Measurements from ENCODE around the gene DNAJC17. TPM values are rescaled to one million over a fixed set of nuclear protein-coding genes. Genes with fewer than 3 reads are reported as not detected.

DNAJC17 gene
- polyA plus RNA-seq, 2 donors = 51.3 to 88.1 TPM

DNA sequence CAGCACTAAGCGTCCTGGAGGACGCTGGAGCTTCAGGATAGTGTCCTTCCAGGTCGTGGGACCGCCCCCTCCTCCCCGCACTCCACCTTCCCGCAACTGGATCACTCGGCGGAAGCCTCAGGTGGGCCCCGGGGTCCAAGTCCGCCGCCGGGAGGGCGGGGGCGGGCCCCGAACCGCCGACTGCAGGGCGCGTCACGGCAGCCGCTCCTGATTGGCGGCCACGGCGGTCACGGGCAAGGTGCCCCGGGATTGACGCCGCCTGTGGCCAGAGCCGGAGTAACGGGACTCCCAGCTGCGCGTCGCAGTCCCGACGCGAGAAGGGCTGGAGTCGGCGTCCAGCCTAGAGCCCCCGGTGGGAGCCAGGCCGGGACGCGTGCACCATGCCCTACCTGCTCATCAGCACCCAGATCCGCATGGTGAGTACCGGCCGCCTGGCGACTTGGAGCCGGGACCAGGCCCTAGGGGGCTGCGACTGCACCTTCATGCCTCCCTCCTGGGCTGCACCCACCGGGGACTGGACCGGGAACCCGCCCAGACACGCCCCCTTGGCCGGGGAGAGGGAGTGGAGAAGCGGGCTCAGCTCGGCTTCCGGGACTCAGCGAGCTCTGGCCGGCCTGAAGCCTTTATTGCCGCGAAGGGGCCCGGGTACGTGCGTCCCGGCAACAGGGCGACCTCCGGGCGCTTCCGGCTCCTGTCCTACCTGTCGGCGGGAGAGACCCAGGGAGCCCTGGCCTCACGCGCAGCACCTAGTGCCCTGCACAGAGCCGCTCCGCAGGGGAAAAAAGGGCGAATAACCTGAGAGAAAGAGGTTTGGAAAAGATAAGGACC, 43.3 kb downstream of the DNAJC17 start, which contains the start of gene GCHFR:
TSS of gene GCHFR (plus strand) at position 268 of the 828 bp plus-strand sequence. CDS start at position 381, 113 bp downstream.
- Histone ChIP-seq H3K4me1 (ENCODE audit: control insufficient read depth in 2 of 2, insufficient read depth in 2 of 2, low read length in 1 of 2) (peaks cover 11 to 41% of the 10 kb centered on the region in 2 donors), H3K27ac (ENCODE audit: low read depth in 2 of 2, low read length in 1 of 2) (peak within 1 kb of the TSS; percentile 81 to 87), H3K9me3 (ENCODE audit: control insufficient read depth in 2 of 2, insufficient read depth in 1 of 2, low read depth in 1 of 2, low read length in 1 of 2) (no peaks in the 10 kb centered on the region), H3K4me3 (ENCODE audit: low read depth in 1 of 2, low read length in 2 of 2) (peak within 1 kb of the TSS; percentile 57 to 60), H3K36me3 (ENCODE audit: control insufficient read depth in 2 of 2, insufficient read depth in 2 of 2, low read length in 1 of 2) (peaks cover 0 to 11% of the 10 kb centered on the region in 2 donors), H3K27me3 (ENCODE audit: control insufficient read depth in 1 of 2, insufficient read depth in 2 of 2, low read length in 2 of 2) (no peaks in the 10 kb centered on the region)
- 0 to 1% methylated on average over 56 to 75 of the region's 75 CpGs for WGBS, 2 donors

DNA sequence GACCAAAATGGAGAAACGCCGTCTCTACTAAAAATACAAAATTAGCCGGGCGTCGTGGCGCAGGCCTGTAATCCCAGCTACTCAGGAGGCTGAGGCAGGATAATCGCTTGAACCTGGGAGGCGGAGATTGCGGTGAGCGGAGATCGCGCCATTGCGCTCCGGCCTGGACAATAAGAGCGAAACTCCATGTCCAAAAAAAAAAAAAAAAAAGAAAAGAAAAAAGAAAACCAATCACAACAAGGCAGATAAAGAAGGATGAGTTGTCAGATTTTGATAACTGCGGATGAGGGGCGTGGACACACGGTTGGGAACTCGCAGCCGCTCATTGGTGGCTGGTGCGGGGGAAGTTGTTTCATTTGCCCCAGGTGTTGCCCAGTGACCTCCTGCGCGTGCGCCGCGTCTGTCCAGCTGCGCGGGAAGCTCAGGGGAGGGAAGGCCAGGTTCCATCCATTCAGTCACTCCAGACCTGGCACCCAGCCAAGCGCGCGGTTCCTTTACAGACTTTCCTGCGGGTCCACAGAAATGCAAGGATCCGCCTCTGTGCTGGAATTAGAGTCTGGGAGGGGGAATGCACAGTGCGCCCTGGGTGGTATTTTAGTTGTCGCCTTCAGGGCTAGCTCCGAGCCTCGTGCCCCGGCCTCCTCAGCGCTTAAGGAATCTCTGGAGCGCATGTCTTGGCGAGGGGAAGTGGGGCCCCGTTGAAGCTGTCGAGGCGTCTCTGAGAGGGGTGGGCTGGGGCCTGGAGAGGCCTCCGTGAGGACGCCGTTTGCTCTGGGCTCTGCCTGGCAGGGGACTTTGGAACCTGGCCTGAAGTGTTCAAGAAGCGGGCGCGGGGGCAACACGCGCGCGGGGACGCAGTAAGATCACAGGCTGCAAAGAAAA, 44.1 kb downstream of the DNAJC17 start:
- H3K36me3 ChIP-seq (ENCODE audit: control insufficient read depth in 2 of 2, insufficient read depth in 2 of 2, low read length in 1 of 2) = peaks cover 0 to 9% of the 10 kb centered on the region in 2 donors
- peak overlapping the region; percentile 57 to 60 for H3K4me3 ChIP-seq (ENCODE audit: low read depth in 1 of 2, low read length in 2 of 2)
- no peaks in the 10 kb centered on the region for H3K27me3 ChIP-seq (ENCODE audit: control insufficient read depth in 1 of 2, insufficient read depth in 2 of 2, low read length in 2 of 2)
- 28 to 31% methylated on average over 55 of the region's 55 CpGs for WGBS, 2 donors
- H3K9me3 ChIP-seq (ENCODE audit: control insufficient read depth in 2 of 2, insufficient read depth in 1 of 2, low read depth in 1 of 2, low read length in 1 of 2) = no peaks in the 10 kb centered on the region
- H3K27ac ChIP-seq (ENCODE audit: low read depth in 2 of 2, low read length in 1 of 2) = peak overlapping the region; percentile 81 to 87
- peaks cover 11 to 33% of the 10 kb centered on the region in 2 donors for H3K4me1 ChIP-seq (ENCODE audit: control insufficient read depth in 2 of 2, insufficient read depth in 2 of 2, low read length in 1 of 2)

DNA sequence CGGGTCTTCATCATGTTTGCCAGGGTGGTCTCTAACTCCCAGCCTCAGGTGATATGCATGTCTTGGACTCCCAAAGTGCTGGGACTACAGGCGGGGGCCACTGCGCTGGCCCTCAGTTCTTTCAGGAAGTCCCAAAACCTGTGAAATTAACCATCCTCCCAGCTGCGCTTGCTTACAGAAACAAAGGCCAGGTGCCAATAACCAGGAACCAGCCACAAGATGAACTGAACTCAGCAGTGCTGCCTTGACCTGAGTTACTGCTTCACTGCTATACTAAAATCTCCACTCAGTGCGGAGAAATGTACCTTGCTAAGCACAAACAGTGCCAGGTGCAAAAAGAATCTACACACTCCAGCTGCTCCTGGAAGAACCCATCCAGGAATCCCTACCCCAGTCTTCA, 47.3 kb downstream of the DNAJC17 start:
- no peaks in the 10 kb centered on the region for H3K36me3 ChIP-seq (ENCODE audit: control insufficient read depth in 2 of 2, insufficient read depth in 2 of 2, low read length in 1 of 2)
- peaks cover 7 to 8% of the 10 kb centered on the region in 2 donors for H3K4me1 ChIP-seq (ENCODE audit: control insufficient read depth in 2 of 2, insufficient read depth in 2 of 2, low read length in 1 of 2)
- WGBS, 2 donors = 95% methylated on average over 5 of the region's 5 CpGs
- no peak overlapping the region for H3K4me3 ChIP-seq (ENCODE audit: low read depth in 1 of 2, low read length in 2 of 2)
- H3K9me3 ChIP-seq (ENCODE audit: control insufficient read depth in 2 of 2, insufficient read depth in 1 of 2, low read depth in 1 of 2, low read length in 1 of 2) = no peaks in the 10 kb centered on the region
- H3K27me3 ChIP-seq (ENCODE audit: control insufficient read depth in 1 of 2, insufficient read depth in 2 of 2, low read length in 2 of 2) = no peaks in the 10 kb centered on the region
- no peak overlapping the region for H3K27ac ChIP-seq (ENCODE audit: low read depth in 2 of 2, low read length in 1 of 2)

DNA sequence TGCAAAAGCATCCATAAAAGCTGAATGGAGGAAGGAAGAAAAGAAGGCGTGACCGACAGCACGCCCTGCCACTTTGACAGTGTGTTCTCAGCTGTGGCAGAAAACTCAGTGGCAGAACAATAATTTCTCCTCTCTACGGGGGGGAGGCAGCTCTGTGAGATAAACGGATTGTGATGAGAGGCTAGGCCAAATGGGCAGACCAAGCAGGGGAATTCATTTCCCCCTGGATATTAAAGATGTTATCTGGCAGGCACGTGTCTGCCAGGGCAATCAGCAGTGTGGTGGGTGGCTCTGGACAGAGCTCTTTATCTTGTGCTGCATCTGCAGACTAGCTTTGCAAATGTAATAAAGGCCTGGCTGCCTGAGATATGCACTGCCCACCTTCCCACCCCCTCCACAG, 50.3 kb downstream of the DNAJC17 start:
- Histone ChIP-seq H3K36me3 (ENCODE audit: control insufficient read depth in 2 of 2, insufficient read depth in 2 of 2, low read length in 1 of 2) (peaks cover 2 to 4% of the 10 kb centered on the region in 2 donors), H3K4me3 (ENCODE audit: low read depth in 1 of 2, low read length in 2 of 2) (no peak overlapping the region), H3K9me3 (ENCODE audit: control insufficient read depth in 2 of 2, insufficient read depth in 1 of 2, low read depth in 1 of 2, low read length in 1 of 2) (no peaks in the 10 kb centered on the region), H3K4me1 (ENCODE audit: control insufficient read depth in 2 of 2, insufficient read depth in 2 of 2, low read length in 1 of 2) (peaks cover 0 to 4% of the 10 kb centered on the region in 2 donors), H3K27ac (ENCODE audit: low read depth in 2 of 2, low read length in 1 of 2) (no peak overlapping the region), H3K27me3 (ENCODE audit: control insufficient read depth in 1 of 2, insufficient read depth in 2 of 2, low read length in 2 of 2) (no peaks in the 10 kb centered on the region)
- 48 to 58% methylated on average over 6 of the region's 6 CpGs for WGBS, 2 donors

DNA sequence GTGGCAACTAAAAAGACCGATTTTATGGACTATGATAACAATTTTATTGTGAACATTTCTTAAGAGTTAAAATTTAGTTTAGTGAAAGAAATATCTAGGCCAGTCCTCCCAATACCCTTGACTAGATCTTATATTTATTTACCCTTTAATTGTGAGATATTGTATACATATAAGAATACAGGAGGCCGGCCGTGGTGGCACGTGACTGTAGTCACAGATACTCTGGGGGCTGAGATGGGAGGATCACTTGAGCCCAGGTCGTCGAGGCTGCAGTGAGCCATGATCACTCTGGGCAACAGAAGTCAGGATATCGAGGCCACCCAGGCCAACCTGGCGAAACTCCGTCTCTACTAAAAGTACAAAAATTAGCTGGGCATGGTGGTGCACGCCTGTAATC, 51.5 kb downstream of the DNAJC17 start:
- WGBS, 2 donors = 62 to 66% methylated on average over 10 of the region's 10 CpGs
- Histone ChIP-seq H3K4me3 (ENCODE audit: low read depth in 1 of 2, low read length in 2 of 2) (peak overlapping the region; percentile 69 to 82), H3K27me3 (ENCODE audit: control insufficient read depth in 1 of 2, insufficient read depth in 2 of 2, low read length in 2 of 2) (no peaks in the 10 kb centered on the region), H3K4me1 (ENCODE audit: control insufficient read depth in 2 of 2, insufficient read depth in 2 of 2, low read length in 1 of 2) (peaks cover 0 to 4% of the 10 kb centered on the region in 2 donors), H3K27ac (ENCODE audit: low read depth in 2 of 2, low read length in 1 of 2) (no peak overlapping the region), H3K9me3 (ENCODE audit: control insufficient read depth in 2 of 2, insufficient read depth in 1 of 2, low read depth in 1 of 2, low read length in 1 of 2) (no peaks in the 10 kb centered on the region), H3K36me3 (ENCODE audit: control insufficient read depth in 2 of 2, insufficient read depth in 2 of 2, low read length in 1 of 2) (peaks cover 7 to 10% of the 10 kb centered on the region in 2 donors)

DNA sequence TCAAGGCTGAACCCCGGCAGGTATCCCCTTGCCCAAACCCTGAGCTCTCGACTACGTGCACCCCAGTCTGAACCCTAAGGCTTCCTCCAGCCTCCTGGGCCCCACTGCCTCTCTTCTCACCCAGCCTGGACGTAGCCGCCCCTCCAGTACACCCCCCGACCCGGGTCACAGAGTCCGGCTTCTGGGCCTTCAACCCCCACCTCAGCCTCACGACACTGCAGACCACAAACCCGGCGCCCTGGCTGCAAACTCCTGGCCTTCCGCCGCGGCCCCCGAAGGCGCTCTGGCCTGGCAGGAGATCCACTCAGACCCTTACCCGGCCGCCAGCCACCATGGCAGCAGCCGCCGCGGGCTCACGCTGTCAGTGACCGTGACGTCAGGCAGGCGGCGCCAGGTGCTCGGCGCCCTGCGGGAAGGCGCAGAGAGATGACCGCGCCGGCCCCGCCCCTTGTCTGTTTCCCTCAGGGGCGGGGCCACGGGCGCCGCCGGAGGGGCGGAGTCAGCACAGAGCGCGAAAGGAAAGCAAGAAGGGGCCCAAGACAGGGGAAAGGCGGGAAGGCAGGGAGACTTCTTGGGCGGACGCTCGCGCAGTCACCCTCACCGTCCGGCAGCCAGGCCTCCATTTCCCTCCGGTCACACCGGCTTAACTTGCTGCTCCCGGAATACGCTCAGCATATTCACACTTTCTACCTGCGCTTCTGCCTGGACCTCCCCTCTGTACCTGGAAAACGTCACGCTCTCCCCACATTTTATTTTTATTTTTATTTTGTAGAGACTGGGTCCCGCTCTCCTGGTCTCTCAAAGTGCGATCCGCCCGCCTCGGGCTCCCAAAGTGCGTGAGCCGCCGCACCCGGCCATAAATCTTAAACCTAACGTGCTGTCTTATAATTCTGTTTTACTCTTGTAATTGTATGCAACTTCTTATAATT, 52.1 kb downstream of the DNAJC17 start, which contains the start of gene RMDN3:
TSS of gene RMDN3 (minus strand) at position 372 of the 929 bp plus-strand sequence. CDS start 471 bp downstream, outside the sequence.
- WGBS, 2 donors = 0 to 1% methylated on average over 62 to 66 of the region's 66 CpGs
- H3K9me3 ChIP-seq (ENCODE audit: control insufficient read depth in 2 of 2, insufficient read depth in 1 of 2, low read depth in 1 of 2, low read length in 1 of 2) = no peaks in the 10 kb centered on the region
- no peaks in the 10 kb centered on the region for H3K27me3 ChIP-seq (ENCODE audit: control insufficient read depth in 1 of 2, insufficient read depth in 2 of 2, low read length in 2 of 2)
- H3K27ac ChIP-seq (ENCODE audit: low read depth in 2 of 2, low read length in 1 of 2) = peak within 1 kb of the TSS; percentile 91 to 92
- H3K4me3 ChIP-seq (ENCODE audit: low read depth in 1 of 2, low read length in 2 of 2) = peak within 1 kb of the TSS; percentile 82 to 85
- peaks cover 7 to 13% of the 10 kb centered on the region in 2 donors for H3K36me3 ChIP-seq (ENCODE audit: control insufficient read depth in 2 of 2, insufficient read depth in 2 of 2, low read length in 1 of 2)
- peaks cover 0 to 4% of the 10 kb centered on the region in 2 donors for H3K4me1 ChIP-seq (ENCODE audit: control insufficient read depth in 2 of 2, insufficient read depth in 2 of 2, low read length in 1 of 2)

DNA sequence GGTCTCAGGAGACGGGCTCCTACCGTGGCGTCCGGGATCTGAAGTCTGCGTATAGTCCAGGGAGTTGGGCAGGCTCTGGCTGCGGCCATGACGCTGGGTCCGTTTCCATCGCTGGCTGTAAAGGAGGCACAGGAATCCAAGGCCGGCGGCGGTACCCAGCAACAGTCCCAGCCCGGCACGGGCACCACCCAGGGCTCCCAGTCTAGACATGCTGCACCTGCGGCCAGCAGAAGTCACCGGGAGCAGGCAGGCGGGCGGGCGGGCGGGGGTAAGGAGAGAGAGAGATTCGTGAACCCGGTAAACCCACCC, 52.7 kb downstream of the DNAJC17 start:
- peaks cover 10 to 13% of the 10 kb centered on the region in 2 donors for H3K36me3 ChIP-seq (ENCODE audit: control insufficient read depth in 2 of 2, insufficient read depth in 2 of 2, low read length in 1 of 2)
- peak overlapping the region; percentile 88 to 89 for H3K27ac ChIP-seq (ENCODE audit: low read depth in 2 of 2, low read length in 1 of 2)
- WGBS, 2 donors = 0 to 1% methylated on average over 22 of the region's 22 CpGs
- no peaks in the 10 kb centered on the region for H3K27me3 ChIP-seq (ENCODE audit: control insufficient read depth in 1 of 2, insufficient read depth in 2 of 2, low read length in 2 of 2)
- no peaks in the 10 kb centered on the region for H3K9me3 ChIP-seq (ENCODE audit: control insufficient read depth in 2 of 2, insufficient read depth in 1 of 2, low read depth in 1 of 2, low read length in 1 of 2)
- peaks cover 0 to 4% of the 10 kb centered on the region in 2 donors for H3K4me1 ChIP-seq (ENCODE audit: control insufficient read depth in 2 of 2, insufficient read depth in 2 of 2, low read length in 1 of 2)
- peak overlapping the region; percentile 82 to 85 for H3K4me3 ChIP-seq (ENCODE audit: low read depth in 1 of 2, low read length in 2 of 2)

DNA sequence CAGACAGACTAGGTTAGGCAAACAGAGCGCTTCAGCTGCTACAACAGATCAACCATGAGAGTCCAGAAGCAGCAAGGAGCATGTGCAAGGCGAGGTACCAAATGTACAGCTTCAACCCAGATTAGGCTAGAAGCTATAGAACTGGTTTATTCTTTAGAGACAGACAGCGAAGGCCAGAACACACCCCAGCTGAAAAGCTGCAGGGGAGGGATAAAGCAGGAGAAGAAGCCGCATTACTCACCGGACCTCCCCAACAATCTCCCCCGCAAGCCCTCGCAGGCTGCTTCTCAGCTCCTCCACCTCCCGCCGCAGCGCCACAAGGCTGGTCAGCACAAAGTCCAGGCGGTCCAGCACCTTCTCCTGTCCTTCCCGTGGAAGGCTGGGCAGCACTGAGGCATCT, 55.5 kb downstream of the DNAJC17 start:
- Histone ChIP-seq H3K9me3 (ENCODE audit: control insufficient read depth in 2 of 2, insufficient read depth in 1 of 2, low read depth in 1 of 2, low read length in 1 of 2) (no peaks in the 10 kb centered on the region), H3K36me3 (ENCODE audit: control insufficient read depth in 2 of 2, insufficient read depth in 2 of 2, low read length in 1 of 2) (peaks cover 23 to 26% of the 10 kb centered on the region in 2 donors)

More for the DNA sequence above, 55.5 kb downstream of the DNAJC17 start:
- H3K4me1 ChIP-seq (ENCODE audit: control insufficient read depth in 2 of 2, insufficient read depth in 2 of 2, low read length in 1 of 2) = peaks cover 0 to 4% of the 10 kb centered on the region in 2 donors
- no peak overlapping the region for H3K4me3 ChIP-seq (ENCODE audit: low read depth in 1 of 2, low read length in 2 of 2)
- no peak overlapping the region for H3K27ac ChIP-seq (ENCODE audit: low read depth in 2 of 2, low read length in 1 of 2)
- 95 to 98% methylated on average over 12 of the region's 12 CpGs for WGBS, 2 donors
- H3K27me3 ChIP-seq (ENCODE audit: control insufficient read depth in 1 of 2, insufficient read depth in 2 of 2, low read length in 2 of 2) = no peaks in the 10 kb centered on the region
